Fibroblast of skin of scalp (primary cell): ENCODE data around the gene SURF6.
"Not testable (repeated sequence)": the region's sequence is repeated elsewhere in the genome, so short reads cannot be mapped to it uniquely, and the experiment has no call there.

Experiments used
- DNase-seq: peaks from one replicate; pipeline ENCODE4 v3.0.0-alpha.2; 2013

SURF6 gene

GRCh38 chr9:133284362-133284761, 51.6 kb downstream of the SURF6 start:
- DNase-seq: no peak

- DNase-seq: not testable (repeated sequence)
These were observed 52.5 kb downstream of the SURF6 start for GRCh38 chr9:133283255-133284032.

GRCh38 chr9:133282464-133283238, 53.3 kb downstream of the SURF6 start:
- no peak for DNase-seq

- no peak for DNase-seq
These were observed 55.6 kb downstream of the SURF6 start for GRCh38 chr9:133280392-133280791.
